Mesodermal cell (in vitro differentiated cells): ENCODE data around the gene SCN1B.
"Not testable (repeated sequence)": the region's sequence is repeated elsewhere in the genome, so short reads cannot be mapped to it uniquely, and the experiment has no call there.

Experiments
- H3K27ac ChIP-seq: 2 replicates; pipeline ENCODE4 v1.7.0; 2013; ENCODE audit warnings: mild to moderate bottlenecking, low read depth, low read length, moderate library complexity; ENCODE audit not compliant: severe bottlenecking
- H3K36me3 ChIP-seq: 2 replicates; pipeline ENCODE4 v1.7.1; 2013; ENCODE audit warnings: mild to moderate bottlenecking, low read length, moderate library complexity; ENCODE audit not compliant: control insufficient read depth, insufficient read depth
- H3K4me1 ChIP-seq: one replicate; pipeline ENCODE4 v1.7.1; 2013; ENCODE audit warnings: mild to moderate bottlenecking, low read length; ENCODE audit not compliant: insufficient read depth, control insufficient read depth, poor library complexity, severe bottlenecking
- H3K4me3 ChIP-seq: 2 replicates; pipeline ENCODE4 v1.7.0; 2013; ENCODE audit warnings: low read length, control low read depth, mild to moderate bottlenecking; ENCODE audit not compliant: insufficient read depth, poor library complexity, severe bottlenecking; ENCODE audit errors: extremely low read depth
- H3K9me3 ChIP-seq: 2 replicates; pipeline ENCODE4 v1.7.1; 2013; ENCODE audit warnings: mild to moderate bottlenecking, low read length, moderate library complexity; ENCODE audit not compliant: control insufficient read depth
- WGBS, 2 experiments: methylation state at CpG; one replicate each; pipeline ENCODE4 v1.1.5; 2013; ENCODE audit warnings: missing lambda C conversion rate in 2 of 2; ENCODE audit not compliant: insufficient coverage in 2 of 2; 5-methylcytosine and 5-hydroxymethylcytosine counted together

SCN1B gene

GRCh38 chr19:35002037-35002535 lies 28.2 kb upstream of the SCN1B start:
- WGBS, 2 experiments, result 93 to 95% methylated on average over 10 of the region's 11 CpGs
- Histone ChIP-seq H3K4me3 (no peak overlapping the region), H3K9me3 (no peaks in the 10 kb centered on the region), H3K36me3 (peaks cover 38% of the 10 kb centered on the region), H3K4me1 (peaks cover 21% of the 10 kb centered on the region), H3K27ac (no peak overlapping the region)

- Histone ChIP-seq H3K36me3 (peaks cover 59% of the 10 kb centered on the region), H3K4me3 (no peak overlapping the region), H3K27ac (no peak overlapping the region), H3K9me3 (no peaks in the 10 kb centered on the region), H3K4me1 (peaks cover 4% of the 10 kb centered on the region)
- 95 to 97% methylated on average over 13 to 16 of the region's 18 CpGs for WGBS, 2 experiments
These were observed 25.6 kb upstream of the SCN1B start for GRCh38 chr19:35004517-35005255.

GRCh38 chr19:35005256-35005977 lies 24.9 kb upstream of the SCN1B start:
- Histone ChIP-seq H3K27ac (no peak overlapping the region), H3K9me3 (no peaks in the 10 kb centered on the region), H3K4me1 (peaks cover 4% of the 10 kb centered on the region), H3K4me3 (no peak overlapping the region), H3K36me3 (peaks cover 67% of the 10 kb centered on the region)
- WGBS, 2 experiments, result 94 to 95% methylated on average over 11 of the region's 11 CpGs

GRCh38 chr19:35006007-35006341 lies 24.3 kb upstream of the SCN1B start:
- H3K36me3 ChIP-seq, result peaks cover 72% of the 10 kb centered on the region
- H3K27ac ChIP-seq, H3K4me1 ChIP-seq, H3K9me3 ChIP-seq, H3K4me3 ChIP-seq: not testable (repeated sequence)
- 96 to 99% methylated on average over 4 to 6 of the region's 6 CpGs for WGBS, 2 experiments

- H3K4me1 ChIP-seq, result peaks cover 4% of the 10 kb centered on the region
- no peak overlapping the region for H3K4me3 ChIP-seq
- H3K36me3 ChIP-seq, result peaks cover 76% of the 10 kb centered on the region
- 95 to 96% methylated on average over 11 to 15 of the region's 15 CpGs for WGBS, 2 experiments
- H3K9me3 ChIP-seq, result no peaks in the 10 kb centered on the region
- no peak overlapping the region for H3K27ac ChIP-seq
These were observed 23.8 kb upstream of the SCN1B start for GRCh38 chr19:35006342-35006998.

- Histone ChIP-seq H3K27ac (no peak overlapping the region), H3K9me3 (no peaks in the 10 kb centered on the region), H3K4me1 (peaks cover 4% of the 10 kb centered on the region), H3K36me3 (peaks cover 78% of the 10 kb centered on the region), H3K4me3 (no peak overlapping the region)
- 94 to 99% methylated on average over 5 of the region's 5 CpGs for WGBS, 2 experiments
These were observed 23.3 kb upstream of the SCN1B start for GRCh38 chr19:35006999-35007365.

- H3K4me1 ChIP-seq, H3K9me3 ChIP-seq, H3K4me3 ChIP-seq, H3K27ac ChIP-seq: not testable (repeated sequence)
- peaks cover 81% of the 10 kb centered on the region for H3K36me3 ChIP-seq
- WGBS, 2 experiments, result 60% methylated on average over 1 of the region's 8 CpGs; no CpG with 5 or more reads in 1 of the 2 experiments
These were observed 22.8 kb upstream of the SCN1B start for GRCh38 chr19:35007427-35007826.

GRCh38 chr19:35008891-35009341 lies 21.4 kb upstream of the SCN1B start:
- H3K9me3 ChIP-seq, result no peaks in the 10 kb centered on the region
- H3K36me3 ChIP-seq, result peaks cover 85% of the 10 kb centered on the region
- no peaks in the 10 kb centered on the region for H3K4me1 ChIP-seq
- WGBS, 2 experiments, result 95% methylated on average over 3 to 8 of the region's 12 CpGs
- H3K27ac ChIP-seq, result no peak overlapping the region
- no peak overlapping the region for H3K4me3 ChIP-seq

- Histone ChIP-seq H3K36me3 (peaks cover 85% of the 10 kb centered on the region), H3K4me1 (no peaks in the 10 kb centered on the region), H3K9me3 (no peaks in the 10 kb centered on the region), H3K4me3 (no peak overlapping the region), H3K27ac (no peak overlapping the region)
- WGBS, 2 experiments, result 95 to 96% methylated on average over 32 to 34 of the region's 36 CpGs
These were observed 20.6 kb upstream of the SCN1B start for GRCh38 chr19:35009424-35010415.
